K562 treated with DMSO at 1 percent for 4 hours (cell line): Measurements from ENCODE around the gene AGMO. TPM values are rescaled to one million over a fixed set of nuclear protein-coding genes. Genes with fewer than 3 reads are reported as not detected.

Experiments used
- total RNA-seq: library from RNA; unstranded; fragments of 300-600 nt; gene quantifications from 2 replicates; pipeline ENCODE4 v1.2.3, GENCODE V29; 2022; ENCODE audit not compliant: insufficient read depth

Gene AGMO
- not detected in 2 replicates for total RNA-seq

DNA sequence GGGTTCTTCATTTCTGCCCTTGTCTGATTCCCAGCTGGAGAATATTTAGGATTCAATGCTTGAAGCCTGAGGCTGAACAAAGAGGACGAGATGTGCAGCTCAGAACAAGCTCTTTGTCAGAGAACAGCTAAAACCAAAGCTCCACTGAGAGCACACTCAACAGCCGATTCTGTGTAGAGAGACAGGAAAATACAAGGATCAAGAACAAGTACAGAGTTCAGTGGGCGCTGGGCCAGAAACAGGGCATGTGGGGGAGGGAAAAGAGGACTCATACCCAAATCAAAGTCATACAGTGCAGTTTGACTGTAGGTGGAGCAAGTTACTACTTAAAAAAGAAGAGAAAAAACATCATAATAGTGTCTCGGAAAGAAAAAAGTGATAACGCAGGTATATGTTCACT is at the start of gene AGMO:
TSS of gene AGMO (minus strand) at position 181 of the 400 bp plus-strand sequence.

Other genes starting within 250 kb of the AGMO start
- gene MEOX2, start 124.7 kb upstream of the AGMO start, total RNA-seq = not detected in 2 replicates